CD4-positive, alpha-beta memory T cell (primary cell): ENCODE results near the gene CACNG1. TPM values are rescaled to one million over a fixed set of nuclear protein-coding genes. Genes with fewer than 3 reads are reported as not detected.

Experiments
- CTCF ChIA-PET: fragments of 350-600 bp; sonication (Branson Sonifier 250); formaldehyde crosslinking; loops from one replicate; lab custom pipeline; 2021; ENCODE audit warnings: inconsistent platforms; ENCODE audit not compliant: partially characterized antibody; lab: Charles Lee
- POLR2A ChIA-PET: fragments of 350-600 bp; sonication (Branson Sonifier 250); formaldehyde crosslinking; loops from one replicate; lab custom pipeline; 2021; ENCODE audit not compliant: partially characterized antibody; lab: Charles Lee
- DNase-seq, 5 donors: peaks; one replicate each; pipeline versions ENCODE4 v3.0.0 to v3.0.0-alpha.2; 2020 to 2022; ENCODE audit warnings: mixed read lengths in 1 of 5
- H3K27ac ChIP-seq: one replicate; pipeline ENCODE4 v1.7.0; 2013; ENCODE audit warnings: low read depth, low read length
- H3K27me3 ChIP-seq: 2 replicates; pipeline ENCODE4 v1.7.0; 2013; ENCODE audit warnings: mild to moderate bottlenecking, low read length, moderate library complexity; ENCODE audit not compliant: insufficient read depth
- H3K36me3 ChIP-seq: 2 replicates; pipeline ENCODE4 v1.7.0; 2013; ENCODE audit warnings: mild to moderate bottlenecking, low read length, moderate library complexity; ENCODE audit not compliant: insufficient read depth
- H3K4me1 ChIP-seq: 2 replicates; pipeline ENCODE4 v1.7.0; 2013; ENCODE audit warnings: mild to moderate bottlenecking, low read length, moderate library complexity; ENCODE audit not compliant: insufficient read depth
- H3K4me3 ChIP-seq, 2 donors: one replicate each; pipeline ENCODE4 v1.7.0; 2013; ENCODE audit warnings: low read length in 2 of 2, mild to moderate bottlenecking in 1 of 2
- H3K9me3 ChIP-seq, 2 donors: one replicate each; pipeline ENCODE4 v1.7.0; 2013; ENCODE audit warnings: low read length in 2 of 2, control low read depth in 1 of 2; ENCODE audit not compliant: control insufficient read depth in 1 of 2
- H3K27ac Mint-ChIP-seq, 7 donors: one replicate each; pipeline ENCODE4 v1.8.0; 2020 to 2021; ENCODE audit warnings: mixed read lengths in 7 of 7, mild to moderate bottlenecking in 6 of 7, inconsistent platforms in 3 of 7, moderate library complexity in 3 of 7
- H3K27me3 Mint-ChIP-seq, 2 donors: one replicate each; pipeline ENCODE4 v1.8.0; 2020 to 2021; ENCODE audit warnings: mixed read lengths in 2 of 2
- H3K36me3 Mint-ChIP-seq, 2 donors: one replicate each; pipeline ENCODE4 v1.8.0; 2020 to 2021; ENCODE audit warnings: mixed read lengths in 2 of 2, inconsistent platforms in 1 of 2, mild to moderate bottlenecking in 1 of 2
- H3K4me1 Mint-ChIP-seq, 4 donors: one replicate each; pipeline ENCODE4 v1.8.0; 2020 to 2021; ENCODE audit warnings: mixed read lengths in 4 of 4, mild to moderate bottlenecking in 1 of 4
- H3K4me3 Mint-ChIP-seq, 8 donors: one replicate each; pipeline ENCODE4 v1.8.0; 2020 to 2021; ENCODE audit warnings: mixed read lengths in 8 of 8, mild to moderate bottlenecking in 7 of 8, moderate library complexity in 6 of 8, inconsistent platforms in 3 of 8
- H3K9me3 Mint-ChIP-seq, 8 donors: one replicate each; pipeline ENCODE4 v1.8.0; 2020 to 2021; ENCODE audit warnings: mixed read lengths in 8 of 8, mild to moderate bottlenecking in 5 of 8, inconsistent platforms in 3 of 8, moderate library complexity in 1 of 8
- intact Hi-C: fragments of 100-400 bp; cut with micrococcal nuclease; formaldehyde crosslinking; loops from one replicate; pipeline ENCODE4 v1.15.1; 2023
- polyA plus RNA-seq, 2 donors: library from polyadenylated mRNA; unstranded; fragments of 300-500 nt; fragmentation: Illumina TruSeq; gene quantifications; one replicate each; pipeline ENCODE4 v1.2.3, GENCODE V29; 2021
- total RNA-seq, 2 experiments: library from RNA; stranded (reverse); gene quantifications; one replicate each; pipeline ENCODE4 v1.2.3, GENCODE V29; 2021

Gene CACNG1
- total and polyA plus RNA-seq, 4 experiments from 2014 or later = not detected

GRCh38 chr17:67069603-67070136, 25.3 kb downstream of the CACNG1 start:
- Histone ChIP-seq H3K36me3 (peaks cover 5% of the 10 kb centered on the region), H3K4me1 (no peaks in the 10 kb centered on the region), H3K4me3 (no peak overlapping the region), H3K27me3 (no peaks in the 10 kb centered on the region), H3K27ac (no peak overlapping the region), H3K9me3 (no peaks in the 10 kb centered on the region)
- Mint-ChIP-seq H3K36me3 (peaks cover 18 to 19% of the 10 kb centered on the region in 2 donors), H3K9me3 (peaks cover 0 to 3% (median 0%) of the 10 kb centered on the region in 8 donors), H3K4me1 (peaks cover 0 to 2% (median 0%) of the 10 kb centered on the region in 4 donors), H3K27ac (no peak overlapping the region), H3K4me3 (no peak overlapping the region), H3K27me3 (no peaks in the 10 kb centered on the region)
- CTCF ChIA-PET = interaction anchor here (1.3 to 2.0 kb wide), 2 partner anchors 8 to 13 kb away, joined by 3 to 6 read pairs; no protein-coding TSS in a partner anchor
- intact Hi-C loops = no loop called here
- DNase-seq = no peak
- POLR2A ChIA-PET = interaction anchor here (0.6 to 1.6 kb wide), 2 partner anchors 12 to 24 kb away, joined by 3 to 5 read pairs; no protein-coding TSS in a partner anchor

DNA sequence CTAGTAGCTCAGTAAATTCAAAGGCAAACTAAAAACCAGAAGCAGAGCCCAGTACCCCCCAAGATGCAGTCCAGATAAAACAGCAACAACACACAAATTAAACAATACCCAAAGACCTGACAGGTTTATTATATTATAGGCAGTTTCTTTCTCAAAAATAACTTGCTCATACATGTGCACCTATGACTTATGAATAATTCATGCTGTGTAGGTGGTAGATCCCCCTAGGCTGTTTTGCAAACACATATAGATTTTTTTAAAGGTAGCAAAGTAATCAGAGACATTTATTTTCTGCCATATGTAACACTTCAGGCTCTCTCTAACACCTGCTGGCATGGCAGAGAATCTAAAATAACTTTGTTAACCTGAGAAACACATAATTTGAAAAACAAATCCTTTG, 27.2 kb downstream of the CACNG1 start:
- Histone ChIP-seq H3K36me3 (peaks cover 5% of the 10 kb centered on the region), H3K27me3 (no peaks in the 10 kb centered on the region), H3K27ac (no peak overlapping the region), H3K9me3 (no peaks in the 10 kb centered on the region), H3K4me3 (no peak overlapping the region), H3K4me1 (no peaks in the 10 kb centered on the region)
- Mint-ChIP-seq H3K27me3 (no peaks in the 10 kb centered on the region), H3K4me1 (peaks cover 0 to 4% (median 0%) of the 10 kb centered on the region in 4 donors), H3K27ac (no peak overlapping the region), H3K9me3 (peaks cover 0 to 3% (median 0%) of the 10 kb centered on the region in 8 donors), H3K36me3 (peaks cover 21 to 33% of the 10 kb centered on the region in 2 donors), H3K4me3 (no peak overlapping the region)
- intact Hi-C loops = no loop called here
- POLR2A ChIA-PET = no interaction called here
- no peak for DNase-seq
- CTCF ChIA-PET = no interaction called here

DNA sequence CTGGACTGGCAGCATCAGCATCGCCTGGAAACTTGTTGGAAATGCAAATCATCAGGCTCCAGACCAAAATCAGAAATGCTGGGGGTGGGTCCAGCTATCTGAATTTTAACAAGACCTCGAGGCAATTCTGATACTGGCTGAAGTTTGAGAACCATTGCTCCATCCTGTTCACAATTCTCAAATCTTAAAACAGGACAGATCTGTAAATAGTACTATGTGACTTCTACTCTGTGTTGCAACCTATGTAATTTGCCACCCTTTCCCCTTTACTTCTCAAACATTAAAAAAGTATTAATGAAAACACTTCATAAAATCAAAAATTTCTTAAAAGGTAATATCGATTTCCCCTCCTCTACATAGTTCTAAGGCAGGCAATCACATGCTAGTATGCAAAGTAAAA, 28.5 kb downstream of the CACNG1 start:
- no peaks in the 10 kb centered on the region for H3K4me1 ChIP-seq
- peaks cover 5% of the 10 kb centered on the region for H3K36me3 ChIP-seq
- no peak overlapping the region for H3K4me3 Mint-ChIP-seq
- no peak for DNase-seq
- no peak overlapping the region for H3K27ac ChIP-seq
- H3K27me3 ChIP-seq = no peaks in the 10 kb centered on the region
- peak overlapping the region in 1 of 7 donors; percentile 36 for H3K27ac Mint-ChIP-seq
- H3K36me3 Mint-ChIP-seq = peaks cover 26 to 37% of the 10 kb centered on the region in 2 donors
- ChIA-PET POLR2A (no interaction called here), CTCF (no interaction called here)
- no peaks in the 10 kb centered on the region for H3K27me3 Mint-ChIP-seq
- peaks cover 0 to 3% (median 0%) of the 10 kb centered on the region in 8 donors for H3K9me3 Mint-ChIP-seq
- intact Hi-C loops = no loop called here
- no peaks in the 10 kb centered on the region for H3K9me3 ChIP-seq
- peaks cover 0 to 4% (median 0%) of the 10 kb centered on the region in 4 donors for H3K4me1 Mint-ChIP-seq
- H3K4me3 ChIP-seq = no peak overlapping the region

DNA sequence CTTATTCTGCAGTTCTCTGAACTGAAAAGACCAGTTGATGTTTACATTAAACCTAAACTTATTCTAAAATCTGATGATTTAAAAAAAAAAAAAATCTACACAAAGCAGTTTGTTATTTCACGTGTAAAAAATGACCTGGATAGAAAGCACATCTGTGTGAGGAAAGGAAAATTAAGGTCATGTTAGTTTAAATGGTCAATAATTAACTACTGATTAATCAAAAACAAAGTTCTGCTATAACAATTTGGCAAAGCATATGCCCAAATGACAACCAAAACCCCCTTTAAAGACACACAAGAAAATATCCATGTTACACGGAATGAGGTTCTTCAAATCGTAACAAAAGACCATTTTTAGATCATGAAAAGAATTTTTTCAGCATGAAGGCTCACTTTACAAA, 30.4 kb downstream of the CACNG1 start:
- H3K9me3 Mint-ChIP-seq = peaks cover 0 to 3% (median 0%) of the 10 kb centered on the region in 8 donors
- ChIA-PET POLR2A (no interaction called here), CTCF (no interaction called here)
- H3K4me1 Mint-ChIP-seq = peaks cover 0 to 4% (median 0%) of the 10 kb centered on the region in 4 donors
- no peak overlapping the region for H3K4me3 Mint-ChIP-seq
- Histone ChIP-seq H3K27ac (no peak overlapping the region), H3K27me3 (no peaks in the 10 kb centered on the region), H3K36me3 (peaks cover 11% of the 10 kb centered on the region), H3K4me1 (no peaks in the 10 kb centered on the region), H3K4me3 (no peak overlapping the region), H3K9me3 (no peaks in the 10 kb centered on the region)
- no peak for DNase-seq
- H3K27ac Mint-ChIP-seq = peak overlapping the region in 1 of 7 donors; percentile 13
- H3K36me3 Mint-ChIP-seq = peaks cover 29 to 49% of the 10 kb centered on the region in 2 donors
- intact Hi-C loops = no loop called here
- H3K27me3 Mint-ChIP-seq = no peaks in the 10 kb centered on the region

GRCh38 chr17:67076290-67076689, 31.9 kb downstream of the CACNG1 start:
- Histone ChIP-seq H3K36me3 (peaks cover 11% of the 10 kb centered on the region), H3K4me3 (no peak overlapping the region), H3K27me3 (no peaks in the 10 kb centered on the region), H3K27ac (no peak overlapping the region), H3K4me1 (peaks cover 11% of the 10 kb centered on the region), H3K9me3 (no peaks in the 10 kb centered on the region)
- H3K4me3 Mint-ChIP-seq = no peak overlapping the region
- peaks cover 0 to 3% (median 0%) of the 10 kb centered on the region in 8 donors for H3K9me3 Mint-ChIP-seq
- peaks cover under 1 to 9% (median 5%) of the 10 kb centered on the region in 4 donors for H3K4me1 Mint-ChIP-seq
- POLR2A ChIA-PET = no interaction called here
- H3K27me3 Mint-ChIP-seq = no peaks in the 10 kb centered on the region
- CTCF ChIA-PET = no interaction called here
- intact Hi-C loops = no loop called here
- H3K27ac Mint-ChIP-seq = no peak overlapping the region
- peaks cover 32 to 48% of the 10 kb centered on the region in 2 donors for H3K36me3 Mint-ChIP-seq
- DNase-seq = no peak

GRCh38 chr17:67078292-67078691, 33.9 kb downstream of the CACNG1 start:
- Mint-ChIP-seq H3K9me3 (peaks cover 0 to 3% (median 0%) of the 10 kb centered on the region in 8 donors), H3K36me3 (peaks cover 26 to 45% of the 10 kb centered on the region in 2 donors), H3K27me3 (no peaks in the 10 kb centered on the region), H3K4me3 (no peak overlapping the region), H3K4me1 (peaks cover 9 to 20% (median 15%) of the 10 kb centered on the region in 4 donors), H3K27ac (no peak overlapping the region)
- Histone ChIP-seq H3K4me3 (no peak overlapping the region), H3K27me3 (no peaks in the 10 kb centered on the region), H3K4me1 (peaks cover 26% of the 10 kb centered on the region), H3K9me3 (no peaks in the 10 kb centered on the region), H3K27ac (no peak overlapping the region), H3K36me3 (peaks cover 11% of the 10 kb centered on the region)
- POLR2A ChIA-PET = no interaction called here
- no peak for DNase-seq
- intact Hi-C loops = no loop called here
- CTCF ChIA-PET = interaction anchor here (1.8 kb wide), 1 partner anchor 10 kb away, joined by 6 read pairs; no protein-coding TSS in a partner anchor

DNA sequence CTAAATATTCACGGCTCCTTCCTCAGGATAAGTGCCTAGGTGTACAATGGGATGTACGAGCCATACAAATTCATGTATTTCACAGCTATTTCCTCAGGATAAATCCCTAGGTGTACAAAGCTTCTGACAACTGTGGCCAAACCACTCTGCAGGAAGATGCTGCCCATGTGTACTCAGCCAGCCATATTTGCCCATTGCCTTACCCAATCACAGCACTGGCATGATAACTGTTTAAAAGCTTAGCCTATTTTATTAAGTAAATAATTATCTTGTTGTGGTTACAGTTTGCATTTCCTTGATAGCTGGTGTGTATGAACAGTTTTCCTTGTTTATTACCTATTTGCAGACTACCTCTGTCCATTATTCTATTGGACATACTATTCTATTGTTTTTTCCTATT, 35.1 kb downstream of the CACNG1 start:
- H3K4me1 ChIP-seq = peaks cover 26% of the 10 kb centered on the region
- no peak overlapping the region for H3K4me3 Mint-ChIP-seq
- H3K27me3 ChIP-seq = no peaks in the 10 kb centered on the region
- no peaks in the 10 kb centered on the region for H3K9me3 ChIP-seq
- H3K9me3 Mint-ChIP-seq = no peaks in the 10 kb centered on the region
- ChIA-PET CTCF (no interaction called here), POLR2A (interaction anchor here (0.6 kb wide), 1 partner anchor 381 kb away, joined by 3 read pairs; no protein-coding TSS in a partner anchor)
- H3K27me3 Mint-ChIP-seq = no peaks in the 10 kb centered on the region
- no peak overlapping the region for H3K4me3 ChIP-seq
- H3K27ac Mint-ChIP-seq = peak overlapping the region in 1 of 7 donors; percentile 35
- DNase-seq = no peak
- no peak overlapping the region for H3K27ac ChIP-seq
- peaks cover 24 to 45% of the 10 kb centered on the region in 2 donors for H3K36me3 Mint-ChIP-seq
- peaks cover 6% of the 10 kb centered on the region for H3K36me3 ChIP-seq
- peaks cover 12 to 27% (median 19%) of the 10 kb centered on the region in 4 donors for H3K4me1 Mint-ChIP-seq
- intact Hi-C loops = no loop called here
